GM10266 (cell line): ENCODE data around the gene BRME1.
"Not testable (repeated sequence)": the region's sequence is repeated elsewhere in the genome, so short reads cannot be mapped to it uniquely, and the experiment has no call there.

Experiments
- DNase-seq: peaks from one replicate; pipeline ENCODE4 v3.0.0; 2012; ENCODE audit errors: extremely low spot score
- CTCF ChIP-seq: IDR thresholded peaks from 2 replicates; pipeline ENCODE4 v1.5.1; 2012; ENCODE audit warnings: mild to moderate bottlenecking, low read depth; ENCODE audit not compliant: control insufficient read depth, insufficient read depth; ENCODE audit errors: missing control alignments

BRME1 gene

GRCh38 chr19:13859361-13859880 lies 46.5 kb downstream of the BRME1 start:
- TF ChIP-seq CTCF = no peak
- no peak for DNase-seq

GRCh38 chr19:13856497-13856896 lies 49.4 kb downstream of the BRME1 start:
- TF ChIP-seq CTCF = no peak
- DNase-seq = no peak

DNA sequence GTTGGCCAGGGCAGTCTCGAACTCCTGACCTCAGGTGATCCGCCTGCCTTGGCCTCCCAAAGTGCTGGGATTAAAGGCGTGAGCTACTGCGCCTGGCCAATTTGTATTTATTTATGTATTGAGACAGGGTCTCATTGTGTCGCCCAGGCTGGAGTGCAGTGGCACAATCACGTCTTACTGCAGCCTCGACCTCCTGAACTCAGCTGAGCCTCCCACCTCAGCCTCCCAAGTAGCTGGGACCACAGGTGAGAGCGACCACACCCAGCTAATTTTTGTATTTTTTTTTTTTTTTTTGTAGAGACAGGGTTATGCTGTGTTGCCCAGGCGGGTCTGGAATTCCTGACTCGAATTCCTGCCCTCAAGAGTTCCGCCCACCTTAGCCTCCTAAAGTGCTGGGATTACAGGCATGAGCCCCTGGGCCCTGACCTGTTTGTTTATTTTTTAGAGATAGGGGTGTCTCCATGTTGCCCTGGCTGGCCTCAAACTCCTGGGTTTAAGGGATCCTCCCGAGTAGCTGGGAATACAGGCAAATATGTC lies 53.7 kb downstream of the BRME1 start:
- DNase-seq = not testable (repeated sequence)

DNA sequence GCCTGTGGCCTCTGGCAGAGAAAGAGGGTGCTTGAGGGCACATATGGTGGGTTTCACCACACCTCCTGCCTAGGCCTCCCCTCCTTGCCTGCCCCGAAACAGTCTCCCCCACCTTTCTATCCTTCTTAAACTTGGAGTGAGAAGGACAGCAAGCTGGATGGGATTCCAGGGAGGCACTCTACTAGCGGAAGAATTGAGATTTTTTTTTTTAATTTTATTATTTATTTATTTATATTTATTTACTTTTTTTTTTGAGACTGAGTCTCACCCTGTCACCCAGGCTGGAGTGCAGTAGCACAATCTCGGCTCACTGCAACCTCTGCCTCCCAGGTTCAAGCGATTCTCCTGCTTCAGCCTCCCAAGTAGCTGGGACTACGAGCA lies 54.2 kb downstream of the BRME1 start:
- DNase-seq = not testable (repeated sequence)

DNA sequence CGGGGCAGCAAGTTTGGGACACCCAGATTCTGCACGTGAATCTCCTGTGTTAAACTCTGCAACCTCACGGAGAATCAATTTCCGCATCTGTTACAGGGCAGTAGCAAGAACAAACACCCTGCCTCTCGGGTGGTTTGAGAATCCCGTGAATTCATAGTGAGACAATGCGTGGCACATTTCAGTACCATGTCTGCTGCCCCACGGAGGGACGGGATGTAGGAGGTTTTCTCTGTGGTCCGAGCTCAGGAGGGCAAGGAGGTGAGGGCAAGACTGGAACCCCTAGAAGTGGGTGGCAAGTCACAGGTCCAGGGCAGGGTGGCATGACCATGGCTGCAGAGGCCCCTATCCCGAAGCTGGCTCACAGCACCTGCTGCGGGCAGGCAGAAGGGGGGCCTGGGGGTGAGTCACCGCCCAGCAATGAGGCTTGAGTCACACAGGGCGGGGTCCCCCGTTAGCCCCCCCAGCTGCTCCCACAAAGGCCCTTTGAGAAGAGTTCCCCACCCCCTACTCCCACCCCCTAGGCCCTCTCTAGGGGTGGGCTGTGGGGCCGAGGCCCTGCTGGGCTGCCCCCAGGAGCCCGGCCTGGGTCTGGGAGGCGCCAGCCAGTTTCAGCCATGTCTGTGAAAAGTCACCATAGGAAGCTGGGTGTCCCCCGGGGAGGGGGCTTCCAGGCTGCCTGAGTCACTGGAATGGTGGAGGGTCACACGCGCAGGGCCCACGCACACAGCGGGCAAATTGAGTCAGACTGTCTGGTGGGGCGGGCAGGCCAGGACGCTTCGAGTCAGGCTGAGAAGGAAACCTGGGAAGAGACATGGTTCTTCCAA lies 54.8 kb downstream of the BRME1 start:
- no peak for TF ChIP-seq CTCF
- DNase-seq = no peak

- peak; percentile 80 for DNase-seq
- TF ChIP-seq CTCF = no peak
Observed at GRCh38 chr19:13849991-13850909, 55.7 kb downstream of the BRME1 start.

- no peak for DNase-seq
- no peak for TF ChIP-seq CTCF
Observed at GRCh38 chr19:13848798-13849676, 56.9 kb downstream of the BRME1 start.

- no peak for TF ChIP-seq CTCF
- DNase-seq = no peak
Observed at GRCh38 chr19:13848340-13848677, 57.6 kb downstream of the BRME1 start.
